Astrocyte (in vitro differentiated cells and primary cell): Measurements from ENCODE around the gene FNDC3B. TPM values are rescaled to one million over a fixed set of nuclear protein-coding genes. Genes with fewer than 3 reads are reported as not detected.
A peak's percentile ranks its signal among the peaks of the same experiment; 100 is the strongest.

ENCODE experiments used
- DNase-seq: peaks from one replicate; pipeline ENCODE4 v3.0.0-alpha.2; 2010; ENCODE audit warnings: low read depth
- FAIRE-seq: peaks from 2 replicates; lab custom pipeline; 2011; peaks lifted over from hg19 to GRCh38; lab: Jason Lieb, UNC
- H2AFZ ChIP-seq: 2 replicates; pipeline ENCODE4 v1.6.0; 2012; ENCODE audit warnings: low read depth, low read length, inconsistent platforms
- H3K27ac ChIP-seq: 2 replicates; pipeline ENCODE4 v1.5.1; 2011; ENCODE audit warnings: low read depth, low read length, inconsistent platforms
- H3K27me3 ChIP-seq: 2 replicates; pipeline ENCODE4 v1.6.0; 2011; ENCODE audit warnings: low read length, inconsistent platforms; ENCODE audit not compliant: insufficient read depth
- H3K36me3 ChIP-seq: 2 replicates; pipeline ENCODE4 v1.5.1; 2011; ENCODE audit warnings: low read length, inconsistent platforms; ENCODE audit not compliant: insufficient read depth
- H3K4me1 ChIP-seq: 2 replicates; pipeline ENCODE4 v1.5.1; 2011; ENCODE audit warnings: low read length, inconsistent platforms; ENCODE audit not compliant: insufficient read depth
- H3K4me2 ChIP-seq: 2 replicates; pipeline ENCODE4 v1.6.0; 2012; ENCODE audit warnings: low read length, inconsistent platforms
- H3K4me3 ChIP-seq: 2 replicates; pipeline ENCODE4 v1.5.1; 2011; ENCODE audit warnings: low read depth, mild to moderate bottlenecking, low read length, inconsistent platforms; ENCODE audit not compliant: insufficient read depth
- H3K79me2 ChIP-seq: 2 replicates; pipeline ENCODE4 v1.6.0; 2012; ENCODE audit warnings: mild to moderate bottlenecking, low read length, inconsistent platforms; ENCODE audit not compliant: insufficient read depth
- H3K9ac ChIP-seq: 2 replicates; pipeline ENCODE4 v1.6.0; 2012; ENCODE audit warnings: mild to moderate bottlenecking, low read length, inconsistent platforms
- H3K9me3 ChIP-seq: 2 replicates; pipeline ENCODE4 v1.5.1; 2012; ENCODE audit warnings: low read depth, mild to moderate bottlenecking, low read length, inconsistent platforms; ENCODE audit not compliant: insufficient read depth
- H4K20me1 ChIP-seq: 2 replicates; pipeline ENCODE4 v1.6.0; 2012; ENCODE audit warnings: low read length, inconsistent platforms; ENCODE audit not compliant: insufficient read depth
- H3K27ac Mint-ChIP-seq: one replicate; pipeline ENCODE4 v1.8.0; 2021; ENCODE audit warnings: mild to moderate bottlenecking, mixed read lengths; ENCODE audit not compliant: unreplicated experiment
- H3K27me3 Mint-ChIP-seq: one replicate; pipeline ENCODE4 v1.8.0; 2021; ENCODE audit warnings: low read depth, mixed read lengths; ENCODE audit not compliant: unreplicated experiment
- H3K36me3 Mint-ChIP-seq: one replicate; pipeline ENCODE4 v1.8.0; 2021; ENCODE audit warnings: low read depth, mixed read lengths; ENCODE audit not compliant: unreplicated experiment
- H3K4me1 Mint-ChIP-seq: one replicate; pipeline ENCODE4 v1.8.0; 2021; ENCODE audit warnings: low read depth, mixed read lengths; ENCODE audit not compliant: unreplicated experiment
- H3K4me3 Mint-ChIP-seq: one replicate; pipeline ENCODE4 v1.8.0; 2021; ENCODE audit warnings: mild to moderate bottlenecking, moderate library complexity, mixed read lengths; ENCODE audit not compliant: unreplicated experiment
- H3K9me3 Mint-ChIP-seq: one replicate; pipeline ENCODE4 v1.8.0; 2021; ENCODE audit warnings: mild to moderate bottlenecking, mixed read lengths; ENCODE audit not compliant: unreplicated experiment
- CTCF ChIP-seq: IDR thresholded peaks from 2 replicates; pipeline ENCODE4 v1.5.1; 2011; ENCODE audit warnings: low read depth, mild to moderate bottlenecking, inconsistent platforms, low read length, moderate library complexity; ENCODE audit not compliant: insufficient read depth
- EZH2 ChIP-seq: IDR thresholded peaks from 2 replicates; pipeline ENCODE4 v1.6.1; 2012; ENCODE audit warnings: mild to moderate bottlenecking, low read length, inconsistent platforms; ENCODE audit not compliant: insufficient read depth
- total RNA-seq: library from RNA; stranded (reverse); gene quantifications from 2 replicates; pipeline ENCODE4 v1.2.1, GENCODE V29; 2021

The FNDC3B gene
- total RNA-seq, 1 donor from 2014 or later: 327 TPM

GRCh38 chr3:172300862-172301261, 261.5 kb downstream of the FNDC3B start:
- H3K4me3 ChIP-seq: no peak overlapping the region

GRCh38 chr3:172302203-172302602, 262.8 kb downstream of the FNDC3B start:
- H3K4me3 Mint-ChIP-seq: no peak overlapping the region
- Histone ChIP-seq H3K9me3 (no peaks in the 10 kb centered on the region), H3K27me3 (no peaks in the 10 kb centered on the region), H3K4me2 (no peak overlapping the region), H2AFZ (no peak overlapping the region), H3K4me3 (no peak overlapping the region), H3K4me1 (peaks cover 19% of the 10 kb centered on the region), H3K27ac (no peak overlapping the region), H4K20me1 (peaks cover 44% of the 10 kb centered on the region), H3K36me3 (peaks cover 41% of the 10 kb centered on the region), H3K9ac (no peak overlapping the region), H3K79me2 (peaks cover 19% of the 10 kb centered on the region)
- peak overlapping the region; percentile 2 for H3K27ac Mint-ChIP-seq
- peaks cover 29% of the 10 kb centered on the region for H3K4me1 Mint-ChIP-seq
- DNase-seq (no peak), FAIRE-seq (no peak)
- no peaks in the 10 kb centered on the region for H3K27me3 Mint-ChIP-seq
- no peaks in the 10 kb centered on the region for H3K9me3 Mint-ChIP-seq
- H3K36me3 Mint-ChIP-seq: peaks cover 26% of the 10 kb centered on the region
- TF ChIP-seq EZH2 (no peak), CTCF (no peak)

More at GRCh38 chr3:172300862-172301261, 261.5 kb downstream of the FNDC3B start:
- Mint-ChIP-seq H3K4me1 (peaks cover 16% of the 10 kb centered on the region), H3K4me3 (no peak overlapping the region), H3K9me3 (no peaks in the 10 kb centered on the region), H3K27me3 (no peaks in the 10 kb centered on the region), H3K27ac (no peak overlapping the region), H3K36me3 (peaks cover 26% of the 10 kb centered on the region)
- Histone ChIP-seq H4K20me1 (peaks cover 42% of the 10 kb centered on the region), H3K36me3 (peaks cover 49% of the 10 kb centered on the region), H3K9ac (no peak overlapping the region), H2AFZ (no peak overlapping the region), H3K4me1 (peaks cover 6% of the 10 kb centered on the region), H3K4me2 (no peak overlapping the region), H3K79me2 (peaks cover 21% of the 10 kb centered on the region), H3K9me3 (no peaks in the 10 kb centered on the region), H3K27me3 (no peaks in the 10 kb centered on the region), H3K27ac (no peak overlapping the region)
- DNase-seq (no peak), FAIRE-seq (no peak)
- no peak for TF ChIP-seq EZH2
- no peak for TF ChIP-seq CTCF

GRCh38 chr3:172303181-172303580, 263.8 kb downstream of the FNDC3B start:
- peaks cover 19% of the 10 kb centered on the region for H3K79me2 ChIP-seq
- no peak overlapping the region for H2AFZ ChIP-seq
- Mint-ChIP-seq H3K4me1 (peaks cover 34% of the 10 kb centered on the region), H3K4me3 (no peak overlapping the region), H3K27me3 (no peaks in the 10 kb centered on the region), H3K36me3 (peaks cover 28% of the 10 kb centered on the region), H3K9me3 (no peaks in the 10 kb centered on the region), H3K27ac (no peak overlapping the region)
- H3K4me1 ChIP-seq: peaks cover 24% of the 10 kb centered on the region
- H3K4me3 ChIP-seq: no peak overlapping the region
- H3K27ac ChIP-seq: no peak overlapping the region
- H3K4me2 ChIP-seq: no peak overlapping the region
- no peaks in the 10 kb centered on the region for H3K9me3 ChIP-seq
- H3K36me3 ChIP-seq: peaks cover 49% of the 10 kb centered on the region
- no peaks in the 10 kb centered on the region for H3K27me3 ChIP-seq
- DNase-seq (no peak), FAIRE-seq (no peak)
- TF ChIP-seq EZH2 (no peak), CTCF (no peak)
- peaks cover 50% of the 10 kb centered on the region for H4K20me1 ChIP-seq
- no peak overlapping the region for H3K9ac ChIP-seq
